ENCODE data around the gene SDK1.

SDK1 gene

GRCh38 chr7:3497796-3498195, 196.7 kb downstream of the SDK1 start:
- Mint-ChIP-seq H3K9me3 (peaks cover 16% of the 10 kb centered on the region), H3K27me3 (no peaks in the 10 kb centered on the region), H3K4me3 (no peak overlapping the region), H3K36me3 (ENCODE audit: low read depth) (peaks cover 2% of the 10 kb centered on the region), H3K4me1 (ENCODE audit: low read depth) (peaks cover 24% of the 10 kb centered on the region), H3K27ac (no peak overlapping the region)
- no peak for DNase-seq

GRCh38 chr7:3501671-3502070, 200.6 kb downstream of the SDK1 start:
- peaks cover 2% of the 10 kb centered on the region for H3K36me3 Mint-ChIP-seq (ENCODE audit: low read depth)
- H3K9me3 Mint-ChIP-seq, result peaks cover 23% of the 10 kb centered on the region
- H3K27ac Mint-ChIP-seq, result no peak overlapping the region
- no peak overlapping the region for H3K4me3 Mint-ChIP-seq
- no peak for DNase-seq
- H3K4me1 Mint-ChIP-seq (ENCODE audit: low read depth), result no peaks in the 10 kb centered on the region
- H3K27me3 Mint-ChIP-seq, result no peaks in the 10 kb centered on the region

GRCh38 chr7:3504384-3504783, 203.3 kb downstream of the SDK1 start:
- no peak for DNase-seq
- Mint-ChIP-seq H3K4me3 (no peak overlapping the region), H3K9me3 (peaks cover 35% of the 10 kb centered on the region), H3K27me3 (no peaks in the 10 kb centered on the region), H3K27ac (no peak overlapping the region), H3K4me1 (ENCODE audit: low read depth) (no peaks in the 10 kb centered on the region), H3K36me3 (ENCODE audit: low read depth) (peaks cover 2% of the 10 kb centered on the region)

- H3K4me3 Mint-ChIP-seq, result no peak overlapping the region
- H3K27me3 Mint-ChIP-seq, result no peaks in the 10 kb centered on the region
- H3K27ac Mint-ChIP-seq, result no peak overlapping the region
- H3K9me3 Mint-ChIP-seq, result peaks cover 14% of the 10 kb centered on the region
- no peaks in the 10 kb centered on the region for H3K4me1 Mint-ChIP-seq (ENCODE audit: low read depth)
- H3K36me3 Mint-ChIP-seq (ENCODE audit: low read depth), result no peaks in the 10 kb centered on the region
- no peak for DNase-seq
These were observed 209.3 kb downstream of the SDK1 start for GRCh38 chr7:3510101-3511020.

- DNase-seq, result no peak
- H3K4me1 Mint-ChIP-seq (ENCODE audit: low read depth), result peaks cover 13% of the 10 kb centered on the region
- no peaks in the 10 kb centered on the region for H3K36me3 Mint-ChIP-seq (ENCODE audit: low read depth)
- peaks cover 5% of the 10 kb centered on the region for H3K27me3 Mint-ChIP-seq
- H3K9me3 Mint-ChIP-seq, result no peaks in the 10 kb centered on the region
- H3K4me3 Mint-ChIP-seq, result no peak overlapping the region
- H3K27ac Mint-ChIP-seq, result no peak overlapping the region
These were observed 216.3 kb downstream of the SDK1 start for GRCh38 chr7:3517344-3517743.

- no peak overlapping the region for H3K27ac Mint-ChIP-seq
- H3K4me3 Mint-ChIP-seq, result no peak overlapping the region
- peaks cover 5% of the 10 kb centered on the region for H3K27me3 Mint-ChIP-seq
- H3K36me3 Mint-ChIP-seq (ENCODE audit: low read depth), result no peaks in the 10 kb centered on the region
- peaks cover 13% of the 10 kb centered on the region for H3K4me1 Mint-ChIP-seq (ENCODE audit: low read depth)
- no peaks in the 10 kb centered on the region for H3K9me3 Mint-ChIP-seq
- DNase-seq, result no peak
These were observed 217.5 kb downstream of the SDK1 start for GRCh38 chr7:3518546-3518945.

GRCh38 chr7:3520206-3520605, 219.2 kb downstream of the SDK1 start:
- DNase-seq, result no peak
- Mint-ChIP-seq H3K9me3 (no peaks in the 10 kb centered on the region), H3K27me3 (peaks cover 5% of the 10 kb centered on the region), H3K36me3 (ENCODE audit: low read depth) (no peaks in the 10 kb centered on the region), H3K4me3 (no peak overlapping the region), H3K27ac (no peak overlapping the region), H3K4me1 (ENCODE audit: low read depth) (peaks cover 13% of the 10 kb centered on the region)

GRCh38 chr7:3527496-3528124, 226.6 kb downstream of the SDK1 start:
- H3K4me3 Mint-ChIP-seq, result no peak overlapping the region
- DNase-seq, result no peak
- H3K36me3 Mint-ChIP-seq (ENCODE audit: low read depth), result no peaks in the 10 kb centered on the region
- H3K27me3 Mint-ChIP-seq, result no peaks in the 10 kb centered on the region
- H3K27ac Mint-ChIP-seq, result no peak overlapping the region
- H3K9me3 Mint-ChIP-seq, result no peaks in the 10 kb centered on the region
- no peaks in the 10 kb centered on the region for H3K4me1 Mint-ChIP-seq (ENCODE audit: low read depth)

- Mint-ChIP-seq H3K4me1 (ENCODE audit: low read depth) (peaks cover 4% of the 10 kb centered on the region), H3K9me3 (no peaks in the 10 kb centered on the region), H3K27ac (no peak overlapping the region), H3K27me3 (no peaks in the 10 kb centered on the region), H3K36me3 (ENCODE audit: low read depth) (no peaks in the 10 kb centered on the region), H3K4me3 (no peak overlapping the region)
- no peak for DNase-seq
These were observed 232.0 kb downstream of the SDK1 start for GRCh38 chr7:3533040-3533439.

- no peak for DNase-seq
- Mint-ChIP-seq H3K4me3 (no peak overlapping the region), H3K4me1 (ENCODE audit: low read depth) (peaks cover 4% of the 10 kb centered on the region), H3K9me3 (no peaks in the 10 kb centered on the region), H3K27ac (no peak overlapping the region), H3K27me3 (no peaks in the 10 kb centered on the region), H3K36me3 (ENCODE audit: low read depth) (no peaks in the 10 kb centered on the region)
These were observed 236.3 kb downstream of the SDK1 start for GRCh38 chr7:3537210-3537875.

- Mint-ChIP-seq H3K27me3 (no peaks in the 10 kb centered on the region), H3K4me1 (ENCODE audit: low read depth) (peaks cover 4% of the 10 kb centered on the region), H3K4me3 (no peak overlapping the region), H3K9me3 (no peaks in the 10 kb centered on the region), H3K36me3 (ENCODE audit: low read depth) (no peaks in the 10 kb centered on the region), H3K27ac (no peak overlapping the region)
- no peak for DNase-seq
These were observed 237.0 kb downstream of the SDK1 start for GRCh38 chr7:3538041-3538440.

- no peaks in the 10 kb centered on the region for H3K27me3 Mint-ChIP-seq
- H3K4me3 Mint-ChIP-seq, result no peak overlapping the region
- H3K27ac Mint-ChIP-seq, result no peak overlapping the region
- H3K9me3 Mint-ChIP-seq, result no peaks in the 10 kb centered on the region
- no peak for DNase-seq
- H3K36me3 Mint-ChIP-seq (ENCODE audit: low read depth), result no peaks in the 10 kb centered on the region
- H3K4me1 Mint-ChIP-seq (ENCODE audit: low read depth), result no peaks in the 10 kb centered on the region
These were observed 239.6 kb downstream of the SDK1 start for GRCh38 chr7:3540456-3541220.

- Mint-ChIP-seq H3K4me3 (no peak overlapping the region), H3K9me3 (no peaks in the 10 kb centered on the region), H3K36me3 (ENCODE audit: low read depth) (no peaks in the 10 kb centered on the region), H3K27me3 (no peaks in the 10 kb centered on the region), H3K27ac (no peak overlapping the region), H3K4me1 (ENCODE audit: low read depth) (no peaks in the 10 kb centered on the region)
- DNase-seq, result no peak
These were observed 243.2 kb downstream of the SDK1 start for GRCh38 chr7:3544202-3544601.

- Mint-ChIP-seq H3K27me3 (peaks cover 9% of the 10 kb centered on the region), H3K4me3 (no peak overlapping the region), H3K36me3 (ENCODE audit: low read depth) (no peaks in the 10 kb centered on the region), H3K9me3 (no peaks in the 10 kb centered on the region), H3K27ac (no peak overlapping the region), H3K4me1 (ENCODE audit: low read depth) (peaks cover 5% of the 10 kb centered on the region)
- DNase-seq, result no peak
These were observed 247.8 kb downstream of the SDK1 start for GRCh38 chr7:3548815-3549214.
